HG03135 (cell line): ENCODE results near the gene FXN.
A peak's percentile ranks its signal among the peaks of the same experiment; 100 is the strongest.
"Not testable (repeated sequence)": the region's sequence is repeated elsewhere in the genome, so short reads cannot be mapped to it uniquely, and the experiment has no call there.

Source experiments
- ATAC-seq: cut with Tn5 transposase; IDR thresholded peaks from one replicate; pipeline ENCODE4 v1.9.1; 2021; ENCODE audit warnings: mild to moderate bottlenecking, moderate library complexity; ENCODE audit not compliant: unreplicated experiment

The FXN gene

GRCh38 chr9:69035438-69036308, at the start of gene FXN:
Gene FXN (plus strand): TSS chr9:69035752. CDS start chr9:69035783, 31 bp downstream.
- peak; percentile 95 for ATAC-seq

- ATAC-seq = not testable (repeated sequence)
Observed at GRCh38 chr9:68986949-68987348, 48.6 kb upstream of the FXN start.

GRCh38 chr9:68991457-68991856, 44.1 kb upstream of the FXN start:
- ATAC-seq = no peak

- ATAC-seq = no peak
Observed at GRCh38 chr9:68995776-68996175, 39.8 kb upstream of the FXN start.

- no peak for ATAC-seq
Observed at GRCh38 chr9:68996462-68996861, 39.1 kb upstream of the FXN start.

- ATAC-seq = no peak
Observed at GRCh38 chr9:68997666-68998065, 37.9 kb upstream of the FXN start.

- ATAC-seq = no peak
Observed at GRCh38 chr9:68998385-68998784, 37.2 kb upstream of the FXN start.

GRCh38 chr9:68998812-68999211, 36.7 kb upstream of the FXN start:
- ATAC-seq = no peak

- peak; percentile 73 for ATAC-seq
Observed at GRCh38 chr9:68999393-69000105, 36.0 kb upstream of the FXN start.

- no peak for ATAC-seq
Observed at GRCh38 chr9:69001921-69002320, 33.6 kb upstream of the FXN start.

- ATAC-seq = no peak
Observed at GRCh38 chr9:69003051-69003450, 32.5 kb upstream of the FXN start.

GRCh38 chr9:69004836-69005235, 30.7 kb upstream of the FXN start:
- no peak for ATAC-seq

GRCh38 chr9:69009708-69010107, 25.8 kb upstream of the FXN start:
- ATAC-seq = no peak

- no peak for ATAC-seq
Observed at GRCh38 chr9:69012696-69013381, 22.7 kb upstream of the FXN start.

- no peak for ATAC-seq
Observed at GRCh38 chr9:69013382-69013727, 22.2 kb upstream of the FXN start.

GRCh38 chr9:69014013-69014412, 21.5 kb upstream of the FXN start, which contains the start of gene PRKACG:
Gene PRKACG (minus strand): TSS chr9:69014113. CDS start chr9:69014092, 21 bp downstream.
- ATAC-seq = no peak

- no peak for ATAC-seq
Observed at GRCh38 chr9:69016191-69017096, 19.1 kb upstream of the FXN start.

GRCh38 chr9:69018737-69019136, 16.8 kb upstream of the FXN start:
- no peak for ATAC-seq

GRCh38 chr9:69019808-69020207, 15.7 kb upstream of the FXN start:
- no peak for ATAC-seq

- no peak for ATAC-seq
Observed at GRCh38 chr9:69020301-69021145, 15.0 kb upstream of the FXN start.
